Raji (cell line): ENCODE results near the gene MAGI2.

Source experiments
- POLR2A ChIP-seq: IDR thresholded peaks from 2 replicates; pipeline ENCODE4 v1.6.1; 2011; ENCODE audit warnings: low read depth, low read length, control low read depth; ENCODE audit not compliant: insufficient read depth

MAGI2 gene

GRCh38 chr7:78967046-78967445 is 486.4 kb downstream of the MAGI2 start:
- TF ChIP-seq POLR2A: no peak

- TF ChIP-seq POLR2A: no peak
Measured at GRCh38 chr7:78959477-78959876, 494.0 kb downstream of the MAGI2 start.

DNA sequence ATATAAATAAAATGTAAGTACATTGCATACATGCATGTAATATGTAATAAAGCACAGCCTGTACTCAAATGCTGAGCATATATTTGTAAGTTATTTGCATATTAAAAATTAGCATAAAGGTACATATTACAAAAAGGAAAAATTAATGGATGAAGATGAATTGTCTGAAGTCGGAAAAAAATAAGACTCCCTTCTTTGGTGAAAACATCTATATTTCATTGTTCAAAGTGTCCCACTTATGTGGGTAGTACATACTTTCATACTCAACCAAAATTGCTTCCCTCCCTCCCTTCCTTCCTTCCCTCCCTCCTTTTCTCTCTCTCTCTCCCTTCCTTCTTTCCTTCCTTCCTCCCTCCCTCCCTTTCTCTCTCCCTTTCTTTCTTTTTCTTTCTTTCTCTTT is 498.1 kb downstream of the MAGI2 start:
- TF ChIP-seq POLR2A: no peak

DNA sequence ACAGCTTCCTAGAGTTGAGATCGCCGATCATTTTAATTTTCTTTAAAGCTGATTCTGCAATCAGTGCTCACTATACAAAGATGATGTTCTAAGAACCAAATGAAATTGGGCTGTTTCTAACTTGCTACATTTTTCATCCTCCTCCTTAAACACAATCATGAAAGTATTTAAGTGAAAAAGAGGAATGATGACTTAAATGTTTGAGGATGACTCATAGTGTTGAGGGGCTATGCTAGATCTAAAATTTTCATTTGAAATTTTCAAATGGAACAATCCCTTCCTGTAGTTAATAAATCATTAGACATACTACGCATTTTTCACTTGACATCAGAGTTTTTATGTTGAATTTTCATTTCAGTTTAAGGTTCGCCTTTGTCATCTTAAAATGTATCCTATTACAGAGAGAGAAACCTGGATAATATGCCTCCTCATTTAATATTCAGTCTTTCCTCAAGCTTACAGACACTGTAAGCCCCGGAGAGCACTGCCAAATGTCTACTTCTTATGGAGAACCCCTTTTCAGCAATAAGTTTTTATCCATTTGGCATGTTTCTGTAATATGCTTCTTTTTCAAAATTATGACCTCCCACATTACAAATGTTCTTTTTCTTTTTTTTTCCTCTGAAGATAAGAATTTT is 499.6 kb downstream of the MAGI2 start:
- TF ChIP-seq POLR2A: no peak

DNA sequence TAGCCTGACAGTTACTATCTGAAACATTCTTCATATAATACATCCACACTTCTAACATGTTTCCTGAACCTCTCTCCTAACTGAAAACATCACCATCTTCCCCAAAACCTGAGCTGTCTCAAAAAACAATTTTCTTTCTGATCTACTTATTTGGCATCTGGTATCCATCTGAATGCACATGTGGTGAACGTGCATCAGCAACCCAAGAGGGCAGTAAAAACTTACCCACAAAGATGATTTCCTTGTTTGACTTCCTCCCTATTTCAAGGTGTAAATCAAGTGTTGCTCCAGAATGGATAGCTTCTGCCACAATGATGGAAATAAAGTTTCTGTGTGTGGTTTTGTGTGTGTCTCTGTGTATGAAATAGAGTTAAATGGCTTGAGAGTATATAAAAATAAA is 500.4 kb downstream of the MAGI2 start:
- no peak for TF ChIP-seq POLR2A

- TF ChIP-seq POLR2A: no peak
Measured at GRCh38 chr7:78939669-78940068, 513.8 kb downstream of the MAGI2 start.

GRCh38 chr7:78924581-78924980 is 528.9 kb downstream of the MAGI2 start:
- TF ChIP-seq POLR2A: no peak

DNA sequence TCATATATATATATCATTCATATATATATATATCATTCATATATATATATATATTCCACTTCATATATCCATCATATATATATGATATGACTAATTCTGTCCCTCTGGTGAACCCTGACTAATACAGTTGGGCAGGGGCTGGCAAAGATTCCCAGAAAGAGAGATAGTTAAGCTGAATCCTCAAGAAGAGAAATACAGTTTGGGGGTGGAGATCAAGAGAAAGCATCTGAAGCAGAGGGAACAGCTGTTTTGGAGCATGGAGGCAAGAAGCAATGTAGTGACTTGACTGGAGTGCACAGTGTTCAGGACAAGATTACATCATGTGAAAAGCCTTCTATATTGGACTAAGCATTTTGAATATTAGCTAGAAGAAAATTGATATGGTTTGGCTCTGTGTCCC is 540.7 kb downstream of the MAGI2 start:
- no peak for TF ChIP-seq POLR2A

DNA sequence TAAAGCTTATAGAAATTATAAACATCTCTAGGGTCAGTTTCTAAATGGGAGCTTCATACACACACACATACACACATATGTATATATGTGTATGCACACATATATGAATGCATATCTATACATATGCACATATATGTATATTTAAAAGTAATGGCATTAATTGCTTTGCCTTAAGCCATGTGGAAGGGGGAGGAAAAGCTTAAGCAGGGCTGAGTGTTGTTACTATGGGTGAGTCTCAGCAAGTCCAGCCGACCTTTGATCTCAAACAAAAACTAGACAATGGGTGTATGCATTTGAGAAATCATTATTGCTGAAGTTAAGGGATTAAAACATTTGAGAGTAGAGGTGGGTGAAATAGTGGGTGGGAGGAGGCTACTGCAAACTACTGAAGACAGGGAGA is 546.7 kb downstream of the MAGI2 start:
- TF ChIP-seq POLR2A: no peak

- no peak for TF ChIP-seq POLR2A
Measured at GRCh38 chr7:78905436-78905835, 548.0 kb downstream of the MAGI2 start.

DNA sequence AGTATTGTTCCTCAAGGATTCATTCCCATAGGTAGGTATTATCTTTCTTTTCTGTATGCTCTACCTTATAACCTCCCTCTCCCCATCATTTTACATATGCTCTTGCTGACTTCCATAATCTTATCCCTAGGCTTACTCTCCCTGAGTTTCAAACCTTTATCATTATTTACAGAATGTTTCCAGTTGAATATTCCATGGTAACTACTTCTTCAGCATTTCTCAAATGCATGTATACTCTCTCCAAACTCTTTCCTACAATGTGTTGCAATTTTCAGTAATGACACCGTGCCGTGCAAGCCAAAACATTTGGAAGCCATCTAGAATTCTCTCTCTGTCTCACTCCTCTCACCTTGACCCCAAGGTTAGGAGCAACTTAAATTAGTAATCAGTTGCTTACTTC is 548.5 kb downstream of the MAGI2 start:
- TF ChIP-seq POLR2A: no peak

- TF ChIP-seq POLR2A: no peak
Measured at GRCh38 chr7:78901566-78901965, 551.9 kb downstream of the MAGI2 start.

DNA sequence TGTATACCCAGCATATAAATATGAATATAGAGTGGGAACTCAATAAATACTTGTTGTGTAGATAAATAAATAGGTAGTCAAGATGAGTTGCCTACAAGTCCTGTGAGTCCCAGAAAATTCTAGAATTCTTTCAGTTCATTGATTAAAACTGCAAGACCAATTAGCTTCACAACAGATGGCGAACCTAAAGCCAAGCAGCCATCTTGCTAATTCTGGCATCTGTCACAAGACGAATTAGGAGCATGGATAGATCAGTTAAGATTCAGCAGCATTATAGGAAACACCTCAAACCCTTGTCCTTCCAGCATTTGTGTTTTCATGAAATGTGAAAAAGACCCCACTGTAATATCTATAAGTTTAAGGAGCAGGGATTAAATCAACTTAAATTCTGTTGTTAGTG is 552.7 kb downstream of the MAGI2 start:
- no peak for TF ChIP-seq POLR2A

DNA sequence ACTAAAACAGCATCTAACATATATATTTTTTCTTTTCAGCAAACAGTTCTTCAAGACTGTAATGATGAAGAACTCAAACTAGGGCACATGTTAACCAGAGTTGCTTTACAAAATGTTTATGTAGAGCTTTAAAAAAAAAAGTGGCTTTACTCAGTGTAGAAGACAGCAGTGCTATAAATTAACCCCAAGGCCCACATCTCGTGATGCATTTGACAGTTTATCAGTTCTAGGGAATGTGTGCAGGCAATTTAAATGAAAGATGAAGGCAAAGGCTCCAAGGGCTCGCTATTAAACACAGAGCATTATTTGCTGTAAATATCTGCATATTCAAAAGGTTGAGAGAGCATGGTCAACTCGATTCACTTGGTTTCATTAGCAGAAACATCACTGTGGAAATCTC is 558.1 kb downstream of the MAGI2 start:
- no peak for TF ChIP-seq POLR2A

GRCh38 chr7:78879206-78879605 is 574.3 kb downstream of the MAGI2 start:
- TF ChIP-seq POLR2A: no peak

GRCh38 chr7:78873117-78873516 is 580.4 kb downstream of the MAGI2 start:
- no peak for TF ChIP-seq POLR2A

DNA sequence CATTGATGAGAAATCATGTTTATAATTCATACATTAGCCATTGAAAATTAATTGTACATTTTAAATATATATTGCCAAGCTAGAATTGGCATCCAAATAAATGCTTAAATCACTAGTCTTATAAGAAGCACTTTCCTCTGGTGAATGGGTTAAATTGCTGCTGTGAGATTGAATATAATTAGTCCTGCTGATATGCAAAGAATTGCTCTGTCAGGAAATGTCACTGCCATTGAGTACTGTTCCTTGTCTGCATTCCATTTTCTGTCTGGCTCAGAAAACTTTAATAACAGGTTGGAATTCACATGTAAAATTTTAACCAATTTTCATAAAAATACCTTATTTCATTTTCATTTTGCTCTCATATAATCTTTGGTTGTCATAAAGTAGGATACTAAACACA is 589.1 kb downstream of the MAGI2 start:
- TF ChIP-seq POLR2A: no peak
